ENCODE measurements around the gene TAS2R40. TPM values are rescaled to one million over a fixed set of nuclear protein-coding genes. Genes with fewer than 3 reads are reported as not detected.

The TAS2R40 gene
- total and polyA plus RNA-seq, 2 donors (not counting 3 experiments of a cell fraction or from before 2014, with no cell fraction given) = not detected

DNA sequence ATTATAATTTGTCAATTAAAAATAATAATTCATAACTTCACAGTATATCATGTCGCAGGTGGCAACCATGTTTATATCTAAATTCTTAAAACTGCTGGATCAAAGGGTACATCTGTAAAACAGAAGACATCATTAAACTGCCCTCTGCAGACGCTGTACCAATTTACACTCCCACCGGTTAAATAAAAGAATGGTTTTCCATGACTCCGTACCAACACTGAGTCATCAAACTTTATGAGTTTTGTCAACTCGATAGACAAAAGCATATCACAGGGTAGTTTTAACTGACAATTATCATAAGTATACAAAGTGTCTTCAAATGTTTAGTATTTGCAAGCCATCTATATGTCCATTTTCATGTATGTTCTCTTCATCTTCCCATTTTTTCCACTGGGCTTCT lies 35.7 kb downstream of the TAS2R40 start:
- dilution Hi-C loops (cut with MboI; ENCODE audit: extremely low pct_ligation_motif_present, low sequenced_read_pairs) = no loop called here
- no peak for TF ChIP-seq EZH2 (IDR thresholded peaks at IDR 0.05; ENCODE audit: borderline replicate concordance, low read depth, low read length, severe bottlenecking)
- TF ChIP-seq FOS (IDR thresholded peaks at IDR 0.05; ENCODE audit: borderline replicate concordance, insufficient read depth, low read length) = no peak
- TF ChIP-seq GATA2 (IDR thresholded peaks at IDR 0.05; ENCODE audit: insufficient read depth, insufficient read length, low read depth, low read length) = no peak
- no TSS peak for BruUV-seq (replicated peaks)
- ChIA-PET CTCF (interaction anchor here (0.7 to 1.9 kb wide), 3 partner anchors 31 to 78 kb away, joined by 4 to 5 read pairs (median 4); partner anchors contain the start of gene CASP2), POLR2A (no interaction called here)
- no peaks in the 10 kb centered on the region for H3K9me1 ChIP-seq (replicated peaks; ENCODE audit: control insufficient read depth, extremely low read depth, insufficient read depth, low read length)
- H4K20me1 ChIP-seq (replicated peaks; ENCODE audit: control insufficient read depth, extremely low read depth, insufficient read depth, low read length) = no peaks in the 10 kb centered on the region
- H3K36me3 ChIP-seq (ENCODE audit: control insufficient read depth in 2 of 2, extremely low read depth in 1 of 2, insufficient read depth in 2 of 2, low read length in 2 of 2) = no peaks in the 10 kb centered on the region
- H3K9ac ChIP-seq (replicated peaks; ENCODE audit: extremely low read depth, insufficient read depth, low read length) = no peak overlapping the region
- H3K4me1 ChIP-seq (ENCODE audit: control insufficient read depth, extremely low read depth, insufficient read depth, low read length) = peaks cover 2% of the 10 kb centered on the region
- no peak overlapping the region for H3K27ac ChIP-seq (ENCODE audit: insufficient read depth, low read depth, low read length)
- no peaks in the 10 kb centered on the region for H3K79me2 ChIP-seq (ENCODE audit: control insufficient read depth, insufficient read depth, low read length)
- intact Hi-C loops (cut with micrococcal nuclease) = no loop called here
- FAIRE-seq = no peak
- no peaks in the 10 kb centered on the region for H3K9me3 ChIP-seq (replicated peaks; ENCODE audit: control insufficient read depth, insufficient read depth, low read length)
- no peaks in the 10 kb centered on the region for H3K27me3 ChIP-seq (ENCODE audit: control insufficient read depth in 2 of 2, insufficient read depth in 2 of 2, low read length in 2 of 2)
- no peak overlapping the region for H3K4me2 ChIP-seq (ENCODE audit: insufficient read depth, low read length)
- no peak overlapping the region for H2AFZ ChIP-seq (ENCODE audit: low read depth, low read length)
- no peak overlapping the region for H3K4me3 ChIP-seq (replicated peaks in 1 of 3; ENCODE audit: insufficient read depth in 1 of 3, low read depth in 1 of 3, low read length in 3 of 3)
- DNase-seq (ENCODE audit: low read depth, low spot score) = no peak

DNA sequence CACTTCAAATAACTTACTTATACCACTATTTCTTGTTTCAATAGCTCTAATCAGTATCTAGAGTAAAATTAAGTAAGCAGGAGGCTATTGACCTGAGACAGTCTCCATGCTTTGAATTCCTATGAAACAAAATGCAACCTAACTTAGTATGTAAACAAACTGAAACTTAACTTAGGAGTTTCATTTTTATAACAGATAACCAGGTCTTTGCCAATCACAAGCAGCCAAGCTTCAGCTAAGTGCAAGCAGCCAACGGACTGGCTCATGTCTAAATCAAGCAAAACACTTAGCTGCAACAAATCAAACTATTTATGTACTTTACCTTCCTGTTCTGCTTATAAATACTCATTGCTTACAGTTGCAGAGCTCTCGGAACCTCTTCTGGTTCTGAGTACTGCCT lies 37.0 kb downstream of the TAS2R40 start:
- POLR2A ChIA-PET = no interaction called here
- no TSS peak for BruUV-seq (replicated peaks)
- peaks cover 1% of the 10 kb centered on the region for H3K79me2 ChIP-seq (ENCODE audit: control insufficient read depth, insufficient read depth, low read length)
- H2AFZ ChIP-seq (ENCODE audit: low read depth, low read length) = no peak overlapping the region
- no peak for TF ChIP-seq POLR2AphosphoS5 (IDR thresholded peaks at IDR 0.05; ENCODE audit: insufficient read depth, low read depth, low read length)
- TF ChIP-seq JUN (IDR thresholded peaks at IDR 0.05; ENCODE audit: borderline replicate concordance, insufficient read depth, insufficient read length, low read depth) = no peak
- TF ChIP-seq MYC (IDR thresholded peaks at IDR 0.05; ENCODE audit: low read depth, low read length) = no peak
- TF ChIP-seq FOS (IDR thresholded peaks at IDR 0.05; ENCODE audit: borderline replicate concordance, insufficient read depth, low read length) = no peak
- no peak for TF ChIP-seq GATA2 (IDR thresholded peaks at IDR 0.05; ENCODE audit: insufficient read depth, insufficient read length, low read depth, low read length)
- TF ChIP-seq, protein P1, sequence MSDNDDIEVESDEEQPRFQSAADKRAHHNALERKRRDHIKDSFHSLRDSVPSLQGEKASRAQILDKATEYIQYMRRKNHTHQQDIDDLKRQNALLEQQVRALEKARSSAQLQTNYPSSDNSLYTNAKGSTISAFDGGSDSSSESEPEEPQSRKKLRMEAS (IDR thresholded peaks at IDR 0.05; ENCODE audit: insufficient read depth, insufficient read length) = no peak
- TF ChIP-seq, protein P2, sequence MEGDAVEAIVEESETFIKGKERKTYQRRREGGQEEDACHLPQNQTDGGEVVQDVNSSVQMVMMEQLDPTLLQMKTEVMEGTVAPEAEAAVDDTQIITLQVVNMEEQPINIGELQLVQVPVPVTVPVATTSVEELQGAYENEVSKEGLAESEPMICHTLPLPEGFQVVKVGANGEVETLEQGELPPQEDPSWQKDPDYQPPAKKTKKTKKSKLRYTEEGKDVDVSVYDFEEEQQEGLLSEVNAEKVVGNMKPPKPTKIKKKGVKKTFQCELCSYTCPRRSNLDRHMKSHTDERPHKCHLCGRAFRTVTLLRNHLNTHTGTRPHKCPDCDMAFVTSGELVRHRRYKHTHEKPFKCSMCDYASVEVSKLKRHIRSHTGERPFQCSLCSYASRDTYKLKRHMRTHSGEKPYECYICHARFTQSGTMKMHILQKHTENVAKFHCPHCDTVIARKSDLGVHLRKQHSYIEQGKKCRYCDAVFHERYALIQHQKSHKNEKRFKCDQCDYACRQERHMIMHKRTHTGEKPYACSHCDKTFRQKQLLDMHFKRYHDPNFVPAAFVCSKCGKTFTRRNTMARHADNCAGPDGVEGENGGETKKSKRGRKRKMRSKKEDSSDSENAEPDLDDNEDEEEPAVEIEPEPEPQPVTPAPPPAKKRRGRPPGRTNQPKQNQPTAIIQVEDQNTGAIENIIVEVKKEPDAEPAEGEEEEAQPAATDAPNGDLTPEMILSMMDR (IDR thresholded peaks at IDR 0.05; ENCODE audit: extremely low read depth in 1 of 2, insufficient read depth in 1 of 2, low read depth in 1 of 2, low read length in 2 of 2) = no peak
- no peak for TF ChIP-seq POLR2A (IDR thresholded peaks at IDR 0.05; ENCODE audit: low read depth, low read length)
- no peak for TF ChIP-seq EZH2 (IDR thresholded peaks at IDR 0.05; ENCODE audit: borderline replicate concordance, low read depth, low read length, severe bottlenecking)
- H4K20me1 ChIP-seq (replicated peaks; ENCODE audit: control insufficient read depth, extremely low read depth, insufficient read depth, low read length) = no peaks in the 10 kb centered on the region
- no peak overlapping the region for H3K4me3 ChIP-seq (replicated peaks in 1 of 3; ENCODE audit: insufficient read depth in 1 of 3, low read depth in 1 of 3, low read length in 3 of 3)
- CTCF ChIA-PET = interaction anchor here (1.2 to 1.9 kb wide), 3 partner anchors 29 to 44 kb away, joined by 3 to 5 read pairs (median 4); partner anchors contain the start of gene CASP2
- DNase-seq (ENCODE audit: low read depth, low spot score) = no peak
- H3K4me2 ChIP-seq (ENCODE audit: insufficient read depth, low read length) = no peak overlapping the region
- H3K9ac ChIP-seq (replicated peaks; ENCODE audit: extremely low read depth, insufficient read depth, low read length) = no peak overlapping the region
- dilution Hi-C loops (cut with MboI; ENCODE audit: extremely low pct_ligation_motif_present, low sequenced_read_pairs) = no loop called here
- H3K36me3 ChIP-seq (ENCODE audit: control insufficient read depth in 2 of 2, extremely low read depth in 1 of 2, insufficient read depth in 2 of 2, low read length in 2 of 2) = no peaks in the 10 kb centered on the region
- intact Hi-C loops (cut with micrococcal nuclease) = no loop called here
- peaks cover 2% of the 10 kb centered on the region for H3K4me1 ChIP-seq (ENCODE audit: control insufficient read depth, extremely low read depth, insufficient read depth, low read length)
- H3K27me3 ChIP-seq (ENCODE audit: control insufficient read depth in 2 of 2, insufficient read depth in 2 of 2, low read length in 2 of 2) = no peaks in the 10 kb centered on the region
- no peaks in the 10 kb centered on the region for H3K9me3 ChIP-seq (replicated peaks; ENCODE audit: control insufficient read depth, insufficient read depth, low read length)
- H3K9me1 ChIP-seq (replicated peaks; ENCODE audit: control insufficient read depth, extremely low read depth, insufficient read depth, low read length) = no peaks in the 10 kb centered on the region
- H3K27ac ChIP-seq (ENCODE audit: insufficient read depth, low read depth, low read length) = no peak overlapping the region
- no peak for FAIRE-seq

Measured in endothelial cell of umbilical vein (primary cell).